ENCODE results near the gene MME.
"Not testable (repeated sequence)": the region's sequence is repeated elsewhere in the genome, so short reads cannot be mapped to it uniquely, and the experiment has no call there.

Gene MME

DNA sequence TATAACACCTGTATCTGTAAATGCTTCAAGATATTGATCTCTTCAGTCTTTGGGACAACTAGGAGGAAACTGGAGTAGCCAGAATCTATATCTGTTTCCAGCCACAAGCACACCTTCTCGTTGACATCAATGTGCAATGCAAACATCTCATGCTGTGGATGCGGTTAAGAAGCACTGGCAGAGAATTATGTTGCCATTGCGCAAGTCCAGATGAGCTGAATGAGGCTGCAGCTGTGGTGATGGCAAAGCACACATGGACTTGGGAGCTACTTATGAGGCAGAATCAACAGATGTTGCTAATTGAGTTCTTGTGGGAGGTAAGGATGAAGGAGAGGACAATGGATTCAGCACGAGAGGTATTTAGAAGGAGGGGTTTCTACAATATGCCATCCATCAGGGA lies 122.5 kb downstream of the MME start:
- TF ChIP-seq ZFX (IDR thresholded peaks at IDR 0.05; ENCODE audit: borderline replicate concordance) (no peak), CTCF (IDR thresholded peaks at IDR 0.05) (no peak)
- H3K27ac ChIP-seq = no peak overlapping the region

- H3K27ac ChIP-seq = no peak overlapping the region
- TF ChIP-seq CTCF (IDR thresholded peaks at IDR 0.05) (no peak), ZFX (IDR thresholded peaks at IDR 0.05; ENCODE audit: borderline replicate concordance) (no peak)
Measured at GRCh38 chr3:155204851-155205250, 124.7 kb downstream of the MME start.

DNA sequence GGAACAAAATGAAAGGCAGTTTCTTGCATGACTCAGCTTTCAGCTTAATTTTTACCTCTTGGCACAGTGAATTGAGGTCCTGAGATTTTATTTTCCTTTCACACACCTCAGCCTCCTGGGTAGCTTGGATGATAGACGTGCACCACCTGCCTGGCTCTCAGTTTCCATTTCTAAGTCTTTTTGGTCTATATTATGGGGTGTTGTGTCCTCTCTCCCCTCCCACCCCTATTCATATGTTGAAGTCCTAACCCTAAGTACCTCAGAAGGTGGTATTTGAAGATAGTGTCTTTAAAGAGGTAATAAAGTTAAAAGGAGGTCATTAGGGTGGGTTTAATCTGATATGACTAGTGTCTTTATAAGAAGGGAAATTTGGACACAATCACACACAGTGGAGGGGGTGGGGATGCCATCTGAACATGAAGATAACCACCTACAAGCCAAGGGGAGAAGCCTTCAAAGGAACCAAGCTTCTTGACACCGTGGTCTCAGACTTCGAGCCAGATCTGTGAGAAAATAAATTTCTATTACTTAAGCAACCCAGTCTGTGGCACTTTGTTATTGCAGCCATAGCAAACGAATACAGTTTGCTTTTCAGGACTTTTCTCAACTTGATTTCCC lies 128.2 kb downstream of the MME start:
- H3K27ac ChIP-seq = no peak overlapping the region
- TF ChIP-seq CTCF (IDR thresholded peaks at IDR 0.05) (no peak), ZFX (IDR thresholded peaks at IDR 0.05; ENCODE audit: borderline replicate concordance) (no peak)

GRCh38 chr3:155210736-155211135 lies 130.6 kb downstream of the MME start:
- H3K27ac ChIP-seq = peak overlapping the region; percentile 78

DNA sequence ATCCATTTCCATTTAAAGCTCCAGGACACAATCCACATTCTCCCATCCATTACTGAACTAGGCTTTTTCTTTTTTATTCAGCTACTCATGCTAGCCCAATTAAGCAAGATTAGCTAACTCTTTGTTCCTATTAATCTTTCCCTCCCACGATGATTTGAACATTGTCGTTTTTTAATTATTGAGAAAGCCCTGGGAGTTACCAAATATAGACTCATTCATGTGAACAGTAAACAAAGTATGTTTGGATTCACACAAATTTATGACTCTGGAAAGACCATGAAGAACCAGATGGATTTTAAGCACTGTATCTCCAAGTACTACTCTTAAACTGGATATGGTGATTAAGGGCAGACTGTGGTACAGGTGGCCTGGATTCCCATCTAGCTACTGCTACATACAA lies 131.1 kb downstream of the MME start:
- peak overlapping the region; percentile 78 for H3K27ac ChIP-seq
- no peak for TF ChIP-seq ZFX (IDR thresholded peaks at IDR 0.05; ENCODE audit: borderline replicate concordance)
- TF ChIP-seq CTCF (IDR thresholded peaks at IDR 0.05) = no peak

More at GRCh38 chr3:155210736-155211135, 130.6 kb downstream of the MME start:
- no peak for TF ChIP-seq CTCF (IDR thresholded peaks at IDR 0.05)
- TF ChIP-seq ZFX (IDR thresholded peaks at IDR 0.05; ENCODE audit: borderline replicate concordance) = no peak

DNA sequence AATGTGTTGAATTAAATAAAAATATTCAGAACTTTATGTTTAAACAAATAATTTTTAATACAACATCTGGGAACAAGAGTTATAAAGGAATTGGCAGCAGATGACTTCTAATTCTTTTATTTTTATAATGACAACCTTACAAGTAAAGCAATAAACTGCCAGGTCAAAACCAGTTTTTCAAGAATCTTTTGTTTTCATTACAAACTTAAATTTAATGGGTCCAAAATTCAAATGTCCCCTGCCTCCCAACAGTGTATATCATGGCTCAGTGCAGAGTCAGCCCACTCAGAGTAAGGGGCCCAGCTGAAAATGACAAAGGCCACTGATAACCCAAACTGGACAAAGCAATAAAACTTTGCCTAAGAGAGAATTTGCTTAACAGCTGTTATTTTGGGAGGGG lies 131.8 kb downstream of the MME start:
- H3K27ac ChIP-seq = peak overlapping the region; percentile 78
- TF ChIP-seq ZFX (IDR thresholded peaks at IDR 0.05; ENCODE audit: borderline replicate concordance) (no peak), CTCF (IDR thresholded peaks at IDR 0.05) (no peak)

DNA sequence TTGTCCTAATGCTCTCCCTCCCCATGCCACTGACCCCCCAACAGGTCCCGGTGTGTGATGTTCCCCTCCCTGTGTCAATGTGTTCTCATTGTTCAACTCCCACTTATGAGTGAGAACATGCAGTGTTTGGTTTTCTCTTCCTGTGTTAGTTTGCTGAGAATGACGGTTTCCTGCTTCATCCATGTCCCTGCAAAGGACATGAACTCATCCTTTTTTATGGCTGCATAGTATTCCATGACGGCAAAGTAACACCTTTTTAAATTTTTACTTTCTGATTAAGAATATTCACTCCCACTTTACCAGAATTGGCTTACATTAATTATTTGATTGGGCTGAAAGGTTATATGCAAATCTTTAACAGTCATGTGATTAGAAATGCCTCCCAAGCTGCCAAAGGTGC lies 135.9 kb downstream of the MME start:
- not testable (repeated sequence) for H3K27ac ChIP-seq

- no peak for TF ChIP-seq CTCF (IDR thresholded peaks at IDR 0.05)
- TF ChIP-seq ZFX (IDR thresholded peaks at IDR 0.05; ENCODE audit: borderline replicate concordance) = no peak
- no peak overlapping the region for H3K27ac ChIP-seq
Measured at GRCh38 chr3:155217591-155217990, 137.5 kb downstream of the MME start.

Measured in 22Rv1 (cell line).